Hepatocyte (in vitro differentiated cells): Measurements from ENCODE around the gene ADORA1. TPM values are rescaled to one million over a fixed set of nuclear protein-coding genes. Genes with fewer than 3 reads are reported as not detected.
A peak's percentile ranks its signal among the peaks of the same experiment; 100 is the strongest.

Experiments
- DNase-seq: peaks from one replicate; pipeline ENCODE4 v3.0.0-alpha.2; 2016; ENCODE audit warnings: low spot score
- H2AFZ ChIP-seq: fragments of 200-600 bp; sonication (generic); 2 replicates; pipeline ENCODE4 v1.6.0; 2016; ENCODE audit warnings: antibody characterized with exemption, mild to moderate bottlenecking
- H3K27ac ChIP-seq: fragments of 200-600 bp; sonication (generic); 2 replicates; pipeline ENCODE4 v1.5.1; 2016; ENCODE audit warnings: mild to moderate bottlenecking
- H3K27me3 ChIP-seq: fragments of 200-600 bp; sonication (generic); 2 replicates; pipeline ENCODE4 v1.6.1; 2016
- H3K36me3 ChIP-seq: fragments of 200-600 bp; sonication (generic); replicated peaks from 2 replicates; pipeline ENCODE4 v1.5.1; 2016; ENCODE audit warnings: low read depth; ENCODE audit not compliant: insufficient read depth
- H3K4me1 ChIP-seq: fragments of 200-600 bp; sonication (generic); 2 replicates; pipeline ENCODE4 v1.5.1; 2016; ENCODE audit warnings: mild to moderate bottlenecking, moderate library complexity; ENCODE audit not compliant: insufficient read depth
- H3K4me2 ChIP-seq: fragments of 200-600 bp; sonication (generic); 2 replicates; pipeline ENCODE4 v1.6.0; 2016
- H3K4me3 ChIP-seq: fragments of 200-600 bp; sonication (generic); 2 replicates; pipeline ENCODE4 v1.5.1; 2016; ENCODE audit warnings: mild to moderate bottlenecking
- H3K79me2 ChIP-seq: fragments of 200-600 bp; sonication (generic); 2 replicates; pipeline ENCODE4 v1.6.0; 2017; ENCODE audit warnings: mild to moderate bottlenecking
- H3K9me2 ChIP-seq: fragments of 200-600 bp; sonication (generic); replicated peaks from 2 replicates; pipeline ENCODE4 v1.6.0; 2017; ENCODE audit warnings: mild to moderate bottlenecking; ENCODE audit not compliant: insufficient read depth
- H3K9me3 ChIP-seq: fragments of 200-600 bp; sonication (generic); 2 replicates; pipeline ENCODE4 v1.5.1; 2016; ENCODE audit warnings: low read depth, mild to moderate bottlenecking
- H4K20me1 ChIP-seq: fragments of 200-600 bp; sonication (generic); 2 replicates; pipeline ENCODE4 v1.6.0; 2016; ENCODE audit warnings: mild to moderate bottlenecking; ENCODE audit not compliant: insufficient read depth, poor library complexity, severe bottlenecking
- CTCF ChIP-seq: fragments of 200-600 bp; sonication (generic); IDR thresholded peaks from 2 replicates; pipeline ENCODE4 v1.5.1; 2016; ENCODE audit warnings: antibody characterized with exemption, mild to moderate bottlenecking; ENCODE audit not compliant: poor library complexity
- EZH2 ChIP-seq: fragments of 200-600 bp; sonication (generic); IDR thresholded peaks from 2 replicates; pipeline ENCODE4 v1.6.1; 2016; ENCODE audit warnings: antibody characterized with exemption, mild to moderate bottlenecking, borderline replicate concordance
- EZH2phosphoT487 ChIP-seq: fragments of 200-600 bp; sonication (generic); IDR thresholded peaks from one replicate; pipeline ENCODE4 v1.6.1; 2018; ENCODE audit warnings: antibody characterized with exemption, mild to moderate bottlenecking, low read depth, moderate library complexity; ENCODE audit not compliant: unreplicated experiment, severe bottlenecking
- WGBS: methylation state at CpG from one replicate; pipeline ENCODE4 v1.1.6; 2016; ENCODE audit warnings: low lambda C conversion rate; ENCODE audit errors: missing lambda C conversion rate; 5-methylcytosine and 5-hydroxymethylcytosine counted together
- polyA plus RNA-seq: library from polyadenylated mRNA; unstranded; fragments of >200 nt; fragmentation: Nextera tagmentation; extraction: Ambion mirVana; gene quantifications from 2 replicates; pipeline ENCODE4 v1.2.1, GENCODE V29; 2016
- total RNA-seq: library from RNA; depleted of rRNA; stranded (reverse); fragments of >200 nt; gene quantifications from 2 replicates; pipeline ENCODE4 v1.2.3, GENCODE V29; 2014

ADORA1 gene
- total and polyA plus RNA-seq, 2 experiments from 2014 or later: 2.0 to 2.3 TPM

- Histone ChIP-seq H3K36me3 (no peaks in the 10 kb centered on the region), H3K9me3 (no peaks in the 10 kb centered on the region)
These were observed 44.0 kb upstream of the ADORA1 start for GRCh38 chr1:203083463-203083921.

DNA sequence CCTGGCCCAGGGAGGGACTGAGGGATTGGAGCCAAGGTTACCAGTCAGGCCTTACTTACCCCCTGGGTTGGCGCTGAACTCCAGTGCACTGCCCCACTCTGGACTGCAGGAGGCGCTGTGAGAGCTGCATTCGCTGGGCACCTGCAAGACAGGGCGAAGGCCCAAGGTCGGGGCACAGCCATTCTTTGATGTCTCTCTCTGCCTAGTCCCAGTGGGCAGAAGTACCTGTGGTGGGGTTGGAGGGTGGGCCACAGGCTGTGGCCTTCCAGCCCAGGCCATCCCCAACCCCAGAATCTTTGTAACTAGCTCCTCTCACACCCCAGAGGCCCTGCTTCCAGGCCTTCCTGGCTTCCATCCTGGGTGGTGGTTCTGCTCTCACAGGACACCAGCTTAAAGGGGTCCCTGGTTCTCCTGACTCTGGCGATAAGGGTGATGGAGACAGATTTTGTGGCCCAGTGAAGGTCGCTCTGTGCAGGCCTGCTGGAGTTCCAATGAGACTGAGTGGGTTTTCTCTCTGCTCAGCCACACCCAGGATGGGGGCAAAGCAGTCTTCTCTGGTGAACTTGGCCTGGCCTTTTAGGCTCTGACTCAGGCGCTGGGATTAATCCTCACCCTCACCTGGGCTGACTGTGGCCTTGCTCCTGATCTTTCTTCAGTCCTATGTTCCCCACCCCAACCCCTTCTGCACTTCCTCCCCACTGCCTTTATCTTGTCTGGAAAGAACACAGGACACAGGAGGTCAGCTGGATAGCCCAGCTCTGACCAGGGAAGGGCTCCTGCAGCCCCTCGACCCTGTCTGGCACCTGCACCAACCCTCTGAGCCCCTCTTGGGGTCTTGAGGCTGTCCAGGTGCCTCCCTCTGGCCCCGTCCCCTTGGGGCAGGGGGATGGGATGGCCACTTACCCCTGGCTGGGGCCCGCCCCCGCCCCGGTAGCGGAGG is 42.7 kb upstream of the ADORA1 start:
- DNase-seq: no peak
- H3K4me3 ChIP-seq: no peak overlapping the region
- 96% methylated on average over 12 of the region's 14 CpGs for WGBS
- H3K36me3 ChIP-seq: no peaks in the 10 kb centered on the region
- no peaks in the 10 kb centered on the region for H4K20me1 ChIP-seq
- H2AFZ ChIP-seq: no peak overlapping the region
- no peaks in the 10 kb centered on the region for H3K9me2 ChIP-seq
- H3K27ac ChIP-seq: no peak overlapping the region
- H3K4me2 ChIP-seq: no peak overlapping the region
- peak; percentile 7 for TF ChIP-seq CTCF
- no peak for TF ChIP-seq EZH2phosphoT487
- H3K27me3 ChIP-seq: no peaks in the 10 kb centered on the region
- H3K79me2 ChIP-seq: no peaks in the 10 kb centered on the region
- no peaks in the 10 kb centered on the region for H3K9me3 ChIP-seq
- H3K4me1 ChIP-seq: no peaks in the 10 kb centered on the region

More at GRCh38 chr1:203083463-203083921, 44.0 kb upstream of the ADORA1 start:
- no peaks in the 10 kb centered on the region for H3K4me1 ChIP-seq
- H4K20me1 ChIP-seq: no peaks in the 10 kb centered on the region
- H2AFZ ChIP-seq: no peak overlapping the region
- no peak overlapping the region for H3K4me2 ChIP-seq
- H3K4me3 ChIP-seq: no peak overlapping the region
- 88% methylated on average over 11 of the region's 11 CpGs for WGBS
- no peaks in the 10 kb centered on the region for H3K9me2 ChIP-seq
- no peak for DNase-seq
- H3K79me2 ChIP-seq: no peaks in the 10 kb centered on the region
- H3K27ac ChIP-seq: no peak overlapping the region
- TF ChIP-seq EZH2 (no peak), EZH2phosphoT487 (no peak), CTCF (no peak)
- H3K27me3 ChIP-seq: no peaks in the 10 kb centered on the region

DNA sequence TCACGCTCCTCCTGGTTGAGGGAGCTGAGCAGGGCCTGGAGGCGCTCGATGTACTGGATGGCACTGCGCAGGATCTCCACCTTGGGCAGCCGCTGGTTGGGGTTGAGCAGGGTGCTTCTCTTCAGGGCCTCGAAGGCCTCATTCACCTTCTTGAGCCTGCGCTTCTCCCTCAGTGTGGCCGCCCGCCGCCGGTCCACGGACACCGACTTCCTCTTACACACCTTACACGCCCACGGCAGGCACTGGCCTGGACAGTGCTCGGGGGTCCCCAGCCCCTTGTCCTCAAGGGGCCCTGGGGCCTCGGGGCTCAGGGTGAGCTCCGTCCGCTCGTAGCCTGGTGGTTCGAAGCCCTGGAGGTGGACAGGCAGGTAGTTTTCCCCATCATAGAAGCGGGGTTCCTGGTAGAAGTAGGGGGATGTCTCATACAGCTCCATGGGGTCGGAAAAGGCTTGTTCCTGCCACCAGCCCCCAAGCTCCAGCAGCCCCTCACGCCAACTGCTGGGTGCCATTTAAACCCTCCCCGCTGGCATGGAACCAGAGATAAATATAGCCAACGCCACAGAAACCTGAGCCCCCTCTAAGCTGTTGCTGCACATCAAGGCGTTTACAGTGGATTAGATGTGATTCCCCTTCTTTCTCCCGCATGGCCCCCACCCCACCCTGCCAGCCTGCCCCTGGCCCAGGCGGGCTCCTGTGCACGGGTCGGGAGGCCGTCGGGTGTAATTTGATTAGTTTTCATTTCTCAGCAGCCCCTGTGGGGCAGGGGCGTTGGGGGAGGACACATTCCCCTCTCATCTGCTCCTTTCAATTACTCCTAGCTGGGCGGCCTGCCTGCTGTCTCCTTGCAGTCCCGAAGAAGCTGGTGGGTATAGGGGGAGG is 41.8 kb upstream of the ADORA1 start, which contains the start of gene MYOG:
TSS of gene MYOG (minus strand) at position 485 of the 879 bp plus-strand sequence. CDS start at position 434, 51 bp downstream.
- DNase-seq: no peak
- WGBS: 85% methylated on average over 34 of the region's 36 CpGs
- TF ChIP-seq EZH2phosphoT487 (no peak), EZH2 (no peak), CTCF (no peak)
- Histone ChIP-seq H3K4me1 (no peaks in the 10 kb centered on the region), H4K20me1 (no peaks in the 10 kb centered on the region), H3K27me3 (no peaks in the 10 kb centered on the region), H3K36me3 (no peaks in the 10 kb centered on the region), H3K4me2 (no peak within 1 kb of the TSS), H3K27ac (no peak within 1 kb of the TSS), H2AFZ (no peak within 1 kb of the TSS), H3K9me2 (no peaks in the 10 kb centered on the region), H3K9me3 (no peaks in the 10 kb centered on the region), H3K4me3 (no peak within 1 kb of the TSS), H3K79me2 (no peaks in the 10 kb centered on the region)
